IPS-20b (cell line): Measurements from ENCODE around the gene SYCP2L.

Experiments
- H3K27ac ChIP-seq: one replicate; pipeline ENCODE4 v1.5.1; 2013; ENCODE audit warnings: low read length
- H3K27me3 ChIP-seq: 2 replicates; pipeline ENCODE4 v1.6.1; 2013; ENCODE audit warnings: mild to moderate bottlenecking, low read length, inconsistent platforms; ENCODE audit not compliant: insufficient read depth
- H3K36me3 ChIP-seq: 2 replicates; pipeline ENCODE4 v1.6.1; 2013; ENCODE audit warnings: low read depth, mild to moderate bottlenecking, inconsistent platforms, low read length, moderate library complexity; ENCODE audit not compliant: insufficient read depth
- H3K4me1 ChIP-seq: 2 replicates; pipeline ENCODE4 v1.6.1; 2013; ENCODE audit warnings: mild to moderate bottlenecking, control low read depth, inconsistent platforms, low read length, moderate library complexity; ENCODE audit not compliant: insufficient read depth
- H3K4me3 ChIP-seq: 2 replicates; pipeline ENCODE4 v1.5.1; 2013; ENCODE audit warnings: mild to moderate bottlenecking, low read length, inconsistent platforms
- H3K9ac ChIP-seq: 2 replicates; pipeline ENCODE4 v1.6.1; 2013; ENCODE audit warnings: low read depth, mild to moderate bottlenecking, inconsistent platforms, low read length, moderate library complexity
- H3K9me3 ChIP-seq: 2 replicates; pipeline ENCODE4 v1.6.1; 2013; ENCODE audit warnings: mild to moderate bottlenecking, low read depth, low read length, inconsistent platforms; ENCODE audit not compliant: insufficient read depth

The SYCP2L gene

GRCh38 chr6:11011787-11012234 is 125.0 kb downstream of the SYCP2L start:
- Histone ChIP-seq H3K9ac (no peak overlapping the region), H3K27me3 (no peaks in the 10 kb centered on the region), H3K4me3 (no peak overlapping the region), H3K36me3 (no peaks in the 10 kb centered on the region), H3K27ac (no peak overlapping the region), H3K9me3 (no peaks in the 10 kb centered on the region), H3K4me1 (peaks cover 14% of the 10 kb centered on the region)

DNA sequence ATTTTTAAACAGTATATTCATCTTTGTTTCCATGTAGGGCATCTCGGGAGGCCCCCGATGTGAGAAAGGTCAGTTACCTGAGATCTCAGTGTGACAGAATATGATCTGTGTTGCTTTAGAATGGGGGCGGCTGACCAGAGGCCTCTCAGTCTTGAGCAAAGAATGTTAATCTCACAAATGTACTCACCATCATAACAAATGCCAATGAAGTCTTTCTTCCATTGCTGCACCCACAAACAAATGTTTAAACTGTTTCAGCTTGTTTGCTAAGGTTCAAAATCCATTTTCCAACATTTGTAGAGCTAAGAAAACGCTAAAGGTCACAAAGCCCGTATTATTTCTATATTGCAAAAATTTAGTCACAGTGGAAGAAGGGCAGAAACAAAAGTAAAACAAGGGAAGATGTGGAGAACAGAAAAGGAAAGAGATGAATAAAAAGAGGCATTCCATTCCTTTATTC is 125.5 kb downstream of the SYCP2L start:
- no peak overlapping the region for H3K4me3 ChIP-seq
- no peaks in the 10 kb centered on the region for H3K27me3 ChIP-seq
- H3K9ac ChIP-seq = no peak overlapping the region
- H3K27ac ChIP-seq = no peak overlapping the region
- H3K4me1 ChIP-seq = peaks cover 14% of the 10 kb centered on the region
- no peaks in the 10 kb centered on the region for H3K36me3 ChIP-seq
- no peaks in the 10 kb centered on the region for H3K9me3 ChIP-seq

DNA sequence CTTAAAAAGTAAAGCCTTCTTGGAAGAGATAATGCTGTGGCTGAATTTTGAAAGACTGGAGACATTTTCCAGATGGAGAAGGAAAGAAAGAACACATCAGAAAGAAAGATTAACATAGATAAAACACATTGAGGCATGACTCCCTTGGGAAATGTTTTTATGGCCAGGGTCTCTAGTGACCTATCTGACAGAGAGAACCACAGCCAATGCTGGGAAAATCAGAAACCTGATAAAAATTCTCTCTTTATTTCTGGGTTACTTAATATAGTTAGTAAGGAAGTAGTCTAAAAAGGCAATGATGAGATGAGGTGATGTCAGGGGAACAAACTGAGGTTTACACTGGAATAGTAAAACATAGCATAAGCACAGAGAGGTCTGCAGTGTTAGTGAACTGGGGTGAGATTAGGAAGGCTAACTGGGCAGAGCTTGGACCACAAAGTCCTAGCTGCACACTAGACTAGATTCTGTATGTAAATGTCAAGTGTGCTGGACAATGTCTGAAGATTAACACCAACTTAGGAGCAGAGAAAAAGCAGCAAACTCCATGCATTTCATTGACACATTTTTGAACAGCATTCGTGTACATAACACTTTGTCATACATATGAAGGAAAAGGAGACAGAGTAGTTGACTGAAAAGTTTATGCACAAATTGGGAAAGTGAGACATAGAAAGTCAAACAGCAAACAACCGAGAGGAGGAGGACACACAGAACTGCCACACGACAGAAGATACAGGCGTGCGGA is 126.3 kb downstream of the SYCP2L start:
- Histone ChIP-seq H3K36me3 (no peaks in the 10 kb centered on the region), H3K9ac (no peak overlapping the region), H3K4me3 (no peak overlapping the region), H3K9me3 (no peaks in the 10 kb centered on the region), H3K27ac (no peak overlapping the region), H3K4me1 (peaks cover 13% of the 10 kb centered on the region), H3K27me3 (no peaks in the 10 kb centered on the region)

DNA sequence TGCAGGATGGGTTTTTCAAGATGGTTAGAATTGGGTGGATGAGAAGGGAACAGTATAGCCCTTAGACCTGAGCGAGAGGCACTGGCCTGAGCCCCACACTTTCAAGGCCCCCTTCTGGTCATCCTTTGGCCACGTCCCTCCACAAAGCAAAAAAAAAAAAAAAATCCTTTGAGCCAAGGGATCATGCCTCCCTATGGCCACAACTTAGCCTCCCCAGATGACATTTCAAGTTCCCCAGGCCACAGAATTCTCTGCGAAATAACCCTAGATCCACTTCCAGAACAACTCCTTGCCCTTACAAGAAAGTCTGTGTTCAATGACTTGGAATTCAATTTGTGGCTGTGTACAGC is 126.8 kb downstream of the SYCP2L start:
- H3K4me3 ChIP-seq = no peak overlapping the region
- H3K9me3 ChIP-seq = no peaks in the 10 kb centered on the region
- no peaks in the 10 kb centered on the region for H3K36me3 ChIP-seq
- peaks cover 11% of the 10 kb centered on the region for H3K4me1 ChIP-seq
- no peak overlapping the region for H3K9ac ChIP-seq
- H3K27ac ChIP-seq = no peak overlapping the region
- no peaks in the 10 kb centered on the region for H3K27me3 ChIP-seq

GRCh38 chr6:11015102-11015501 is 128.2 kb downstream of the SYCP2L start:
- Histone ChIP-seq H3K27me3 (no peaks in the 10 kb centered on the region), H3K36me3 (no peaks in the 10 kb centered on the region), H3K9me3 (no peaks in the 10 kb centered on the region), H3K4me3 (no peak overlapping the region), H3K4me1 (peaks cover 7% of the 10 kb centered on the region), H3K27ac (no peak overlapping the region), H3K9ac (no peak overlapping the region)

DNA sequence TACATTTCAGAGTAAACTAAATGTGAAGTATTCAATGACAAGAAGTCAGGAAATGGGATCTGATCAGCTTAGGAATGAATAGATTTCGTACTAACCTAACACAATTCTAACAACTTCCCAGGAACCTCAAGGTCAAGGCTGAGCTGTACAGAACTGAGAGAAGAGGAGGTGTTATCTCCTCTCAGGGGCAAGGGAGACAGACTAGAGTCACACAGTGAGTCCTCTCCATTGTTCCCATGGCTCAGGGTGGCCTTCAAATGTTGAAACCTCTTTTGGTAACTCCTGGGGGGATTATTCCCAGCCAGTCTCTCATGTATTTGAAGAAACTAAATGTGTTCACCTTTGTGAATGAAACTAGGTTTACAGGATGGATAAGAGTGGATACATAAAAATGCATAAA is 129.6 kb downstream of the SYCP2L start:
- Histone ChIP-seq H3K9ac (no peak overlapping the region), H3K4me3 (no peak overlapping the region), H3K36me3 (no peaks in the 10 kb centered on the region), H3K9me3 (no peaks in the 10 kb centered on the region), H3K27me3 (no peaks in the 10 kb centered on the region), H3K4me1 (peaks cover 6% of the 10 kb centered on the region), H3K27ac (no peak overlapping the region)

- no peak overlapping the region for H3K27ac ChIP-seq
Observed at GRCh38 chr6:11017090-11017489, 130.2 kb downstream of the SYCP2L start.

GRCh38 chr6:11018225-11018624 is 131.4 kb downstream of the SYCP2L start:
- Histone ChIP-seq H3K9me3 (no peaks in the 10 kb centered on the region), H3K4me3 (no peak overlapping the region), H3K27ac (no peak overlapping the region), H3K9ac (no peak overlapping the region), H3K27me3 (no peaks in the 10 kb centered on the region), H3K4me1 (no peaks in the 10 kb centered on the region; the same call in 1 of the 2 replicates), H3K36me3 (no peaks in the 10 kb centered on the region)

More at GRCh38 chr6:11017090-11017489, 130.2 kb downstream of the SYCP2L start:
- Histone ChIP-seq H3K27me3 (no peaks in the 10 kb centered on the region), H3K4me3 (no peak overlapping the region), H3K9me3 (no peaks in the 10 kb centered on the region), H3K9ac (no peak overlapping the region), H3K36me3 (no peaks in the 10 kb centered on the region), H3K4me1 (no peaks in the 10 kb centered on the region; the same call in 1 of the 2 replicates)

DNA sequence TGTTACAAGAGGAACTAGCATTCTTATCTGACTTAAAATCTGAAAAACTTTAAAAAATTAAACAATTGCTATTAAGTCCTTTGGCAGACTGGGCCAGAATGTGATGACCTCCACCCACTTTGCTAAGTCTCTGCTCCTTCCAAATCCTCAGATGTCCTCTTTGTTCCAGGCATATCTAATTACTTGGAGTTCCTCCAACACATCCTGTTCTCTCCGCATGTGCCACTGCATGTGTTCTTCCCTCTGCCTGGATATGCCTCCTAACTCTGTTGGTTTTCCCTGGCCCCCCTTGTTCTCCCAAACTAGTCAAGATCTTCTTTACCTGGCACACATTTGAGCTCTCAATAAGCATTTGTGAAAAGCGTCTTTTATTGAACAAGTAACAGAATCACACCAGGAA is 134.2 kb downstream of the SYCP2L start:
- no peaks in the 10 kb centered on the region for H3K27me3 ChIP-seq
- H3K4me3 ChIP-seq = no peak overlapping the region
- H3K27ac ChIP-seq = no peak overlapping the region
- no peaks in the 10 kb centered on the region for H3K9me3 ChIP-seq
- H3K36me3 ChIP-seq = no peaks in the 10 kb centered on the region
- H3K4me1 ChIP-seq = peaks cover 4% of the 10 kb centered on the region; the same call in 1 of the 2 replicates
- H3K9ac ChIP-seq = no peak overlapping the region

DNA sequence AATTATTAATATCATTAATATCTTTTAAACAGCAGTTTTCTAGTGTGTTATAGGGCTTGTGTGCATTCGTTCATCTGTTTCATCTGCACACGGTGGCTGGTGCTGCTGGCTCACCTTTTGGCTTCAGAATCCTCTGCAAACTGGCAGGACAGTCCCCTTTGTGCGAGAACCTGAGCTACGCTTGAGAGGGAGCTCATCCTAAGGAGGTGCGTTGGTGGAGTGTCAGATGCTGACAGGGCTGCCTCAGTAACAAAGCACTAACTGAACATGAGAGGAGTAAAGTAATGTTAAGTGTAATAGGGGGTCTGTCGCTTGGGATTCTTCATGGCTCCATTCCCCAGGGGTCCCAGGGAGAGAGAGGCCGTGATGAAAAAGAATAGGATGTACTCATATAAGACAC is 134.9 kb downstream of the SYCP2L start:
- no peak overlapping the region for H3K4me3 ChIP-seq
- no peak overlapping the region for H3K27ac ChIP-seq
- H3K4me1 ChIP-seq = peaks cover 8% of the 10 kb centered on the region
- H3K9ac ChIP-seq = no peak overlapping the region
- H3K9me3 ChIP-seq = no peaks in the 10 kb centered on the region
- H3K36me3 ChIP-seq = no peaks in the 10 kb centered on the region
- H3K27me3 ChIP-seq = no peaks in the 10 kb centered on the region

DNA sequence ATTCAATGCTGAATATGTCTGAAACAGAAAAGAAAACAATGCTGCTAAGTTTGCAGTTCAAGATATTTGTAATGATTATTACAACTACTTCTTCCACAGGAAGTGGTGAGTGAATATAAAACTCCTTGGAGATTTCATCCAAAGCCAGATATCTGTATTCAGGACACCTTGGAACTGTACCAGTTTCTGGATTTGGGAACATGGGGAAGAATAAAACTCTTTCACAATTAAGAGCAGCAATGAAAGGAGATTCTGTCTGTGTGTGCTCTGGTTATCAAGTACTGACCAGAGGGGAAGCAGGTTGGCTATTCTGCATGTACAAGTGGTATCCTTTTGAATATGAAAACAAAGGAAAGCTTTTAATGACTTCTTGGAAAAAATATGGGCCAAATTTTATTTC is 136.2 kb downstream of the SYCP2L start:
- Histone ChIP-seq H3K27me3 (no peaks in the 10 kb centered on the region), H3K9me3 (no peaks in the 10 kb centered on the region), H3K9ac (no peak overlapping the region), H3K4me1 (peaks cover 8% of the 10 kb centered on the region), H3K4me3 (no peak overlapping the region), H3K36me3 (no peaks in the 10 kb centered on the region), H3K27ac (no peak overlapping the region)
